NT2/D1 (cell line): ENCODE results near the gene SPTAN1.

Experiments used
- SUZ12 ChIP-seq: IDR thresholded peaks from 2 replicates; pipeline ENCODE4 v1.6.1; 2011; ENCODE audit not compliant: insufficient read length, insufficient read depth; ENCODE audit errors: extremely low read depth
- ZNF274 ChIP-seq: IDR thresholded peaks from 2 replicates; pipeline ENCODE4 v1.6.1; 2011; ENCODE audit warnings: mild to moderate bottlenecking, low read depth, low read length

DNA sequence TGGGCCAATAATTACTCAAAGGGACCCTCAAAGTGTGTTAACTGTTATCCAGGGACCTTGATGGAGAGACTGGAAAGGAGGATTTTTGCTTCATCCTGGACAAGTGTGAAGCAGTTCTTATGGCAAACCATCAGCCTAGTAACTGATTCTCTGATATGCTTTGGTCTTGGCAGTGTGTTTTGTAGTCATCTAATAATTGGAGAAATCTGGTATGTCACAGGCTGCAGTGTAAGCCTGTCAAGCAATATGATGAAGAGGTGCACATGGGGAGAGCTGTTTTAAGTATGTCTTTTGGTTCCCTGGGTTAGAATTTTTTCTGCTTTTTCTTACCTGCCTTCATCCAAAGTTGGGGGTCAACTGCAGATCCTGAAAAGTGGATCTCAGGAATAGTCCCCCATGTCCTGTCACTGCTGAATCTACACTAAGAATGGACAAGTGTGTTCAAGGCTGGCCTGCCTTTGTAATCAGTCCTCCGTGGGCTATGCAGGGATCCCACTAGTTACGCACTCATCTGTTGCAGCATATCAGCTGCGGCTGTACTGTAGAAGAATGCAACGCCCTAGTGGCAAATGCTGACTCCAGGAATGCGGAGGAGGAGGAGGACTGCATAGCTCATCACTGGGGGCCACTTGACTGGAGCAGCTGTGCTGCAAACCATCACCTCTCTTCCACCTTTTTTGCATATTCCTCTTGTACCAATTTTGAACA, 1.9 kb downstream of the SPTAN1 start:
- TF ChIP-seq ZNF274 (no peak), SUZ12 (no peak)
